ENCODE results near the gene LAMP5.

The LAMP5 gene

GRCh38 chr20:9514461-9515213 lies at the start of gene LAMP5:
LAMP5 (plus strand) TSS chr20:9514590; CDS start chr20:9514853, 263 bp downstream.
- peak; percentile 18 for DNase-seq

- DNase-seq, result no peak
Measured at GRCh38 chr20:9467995-9468394, 46.4 kb upstream of the LAMP5 start.

- peak; percentile 10 for DNase-seq
Measured at GRCh38 chr20:9474835-9475415, 39.5 kb upstream of the LAMP5 start.

GRCh38 chr20:9475456-9475855 lies 38.9 kb upstream of the LAMP5 start:
- DNase-seq, result no peak

GRCh38 chr20:9476174-9476573 lies 38.2 kb upstream of the LAMP5 start:
- no peak for DNase-seq

GRCh38 chr20:9476637-9477036 lies 37.8 kb upstream of the LAMP5 start:
- DNase-seq, result no peak

- no peak for DNase-seq
Measured at GRCh38 chr20:9478771-9479170, 35.6 kb upstream of the LAMP5 start.

GRCh38 chr20:9480066-9480465 lies 34.3 kb upstream of the LAMP5 start:
- no peak for DNase-seq

GRCh38 chr20:9482180-9482579 lies 32.2 kb upstream of the LAMP5 start:
- DNase-seq, result no peak

GRCh38 chr20:9483131-9483530 lies 31.3 kb upstream of the LAMP5 start:
- DNase-seq, result no peak

- DNase-seq, result no peak
Measured at GRCh38 chr20:9485614-9486340, 28.6 kb upstream of the LAMP5 start.

GRCh38 chr20:9487231-9487630 lies 27.2 kb upstream of the LAMP5 start:
- DNase-seq, result no peak

- DNase-seq, result no peak
Measured at GRCh38 chr20:9488063-9488462, 26.3 kb upstream of the LAMP5 start.

- DNase-seq, result peak; percentile 41
Measured at GRCh38 chr20:9490161-9490560, 24.2 kb upstream of the LAMP5 start.

GRCh38 chr20:9490631-9491030 lies 23.8 kb upstream of the LAMP5 start:
- no peak for DNase-seq

GRCh38 chr20:9491324-9491723 lies 23.1 kb upstream of the LAMP5 start:
- no peak for DNase-seq

GRCh38 chr20:9492067-9492466 lies 22.3 kb upstream of the LAMP5 start:
- DNase-seq, result peak; percentile 57

GRCh38 chr20:9493803-9494202 lies 20.6 kb upstream of the LAMP5 start:
- DNase-seq, result peak; percentile 23

GRCh38 chr20:9495701-9496100 lies 18.7 kb upstream of the LAMP5 start:
- DNase-seq, result no peak

GRCh38 chr20:9496155-9496554 lies 18.2 kb upstream of the LAMP5 start:
- DNase-seq, result no peak

- peak; percentile 24 for DNase-seq
Measured at GRCh38 chr20:9498322-9498721, 16.1 kb upstream of the LAMP5 start.

GRCh38 chr20:9499126-9499899 lies 15.1 kb upstream of the LAMP5 start:
- no peak for DNase-seq

GRCh38 chr20:9500121-9500520 lies 14.3 kb upstream of the LAMP5 start:
- DNase-seq, result no peak

Measured in fibroblast of upper back skin (primary cell).